Calu3 (cell line): ENCODE results near the gene PDZD2. TPM values are rescaled to one million over a fixed set of nuclear protein-coding genes. Genes with fewer than 3 reads are reported as not detected.

Experiments used
- BruUV-seq: library from RNA; stranded (reverse); fragments of 400-500 nt; replicated peaks from 2 replicates; lab custom pipeline; 2021; lab: Mats Ljungman, UMichigan
- CTCF ChIA-PET: fragments of 300-600 bp; sonication (Branson Sonifier 250); formaldehyde crosslinking; loops from one replicate; lab custom pipeline; 2022; ENCODE audit warnings: antibody characterized with exemption; lab: Charles Lee
- DNase-seq: peaks from one replicate; pipeline ENCODE4 v3.0.0; 2022
- H3K27ac Mint-ChIP-seq: one replicate; pipeline ENCODE4 v1.8.0; 2022; ENCODE audit warnings: mixed read lengths; ENCODE audit not compliant: unreplicated experiment
- H3K27me3 Mint-ChIP-seq: one replicate; pipeline ENCODE4 v1.8.0; 2022; ENCODE audit warnings: mixed read lengths; ENCODE audit not compliant: unreplicated experiment
- H3K36me3 Mint-ChIP-seq: one replicate; pipeline ENCODE4 v1.8.0; 2022; ENCODE audit warnings: mild to moderate bottlenecking, moderate library complexity, mixed read lengths; ENCODE audit not compliant: insufficient read depth, unreplicated experiment
- H3K4me1 Mint-ChIP-seq: one replicate; pipeline ENCODE4 v1.8.0; 2022; ENCODE audit warnings: mild to moderate bottlenecking, low read depth, mixed read lengths; ENCODE audit not compliant: unreplicated experiment
- H3K4me3 Mint-ChIP-seq: one replicate; pipeline ENCODE4 v1.8.0; 2022; ENCODE audit warnings: mild to moderate bottlenecking, low read depth, moderate library complexity, mixed read lengths; ENCODE audit not compliant: unreplicated experiment
- H3K9me3 Mint-ChIP-seq: one replicate; pipeline ENCODE4 v1.8.0; 2022; ENCODE audit warnings: low read depth, mixed read lengths; ENCODE audit not compliant: unreplicated experiment
- CTCF ChIP-seq: fragments of 200-600 bp; IDR thresholded peaks from one replicate; pipeline ENCODE4 v1.8.0; 2022; ENCODE audit warnings: antibody characterized with exemption; ENCODE audit not compliant: unreplicated experiment
- intact Hi-C: fragments of 100-400 bp; cut with micrococcal nuclease; formaldehyde crosslinking; loops from one replicate; pipeline ENCODE4 v1.10.0; 2022; ENCODE audit not compliant: unreplicated experiment
- total RNA-seq: library from RNA; stranded (reverse); gene quantifications from 2 replicates; pipeline ENCODE4 v1.2.3, GENCODE V29; 2022

PDZD2 gene
- total RNA-seq, 1 experiment from 2014 or later = 0.97 TPM

DNA sequence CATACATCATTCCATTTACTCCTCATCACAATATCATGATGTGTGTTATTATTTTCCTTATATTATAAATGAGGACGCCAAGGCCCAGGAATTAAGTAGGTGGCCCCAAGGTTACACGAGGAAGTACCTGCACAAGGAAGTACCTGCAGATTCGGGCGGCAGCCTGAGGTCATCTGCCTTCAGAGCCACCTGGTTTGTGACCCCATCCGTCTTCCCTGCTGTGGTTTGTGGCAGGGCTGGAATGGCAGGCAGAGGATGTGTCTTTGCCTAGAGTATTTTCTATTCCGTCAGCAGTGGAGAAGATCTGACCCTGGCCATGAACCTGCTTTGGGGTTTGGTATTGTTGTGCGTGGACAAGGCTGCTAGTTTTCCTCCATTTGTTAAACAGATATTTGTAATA lies 59.7 kb downstream of the PDZD2 start:
- no peak for DNase-seq
- no peak for TF ChIP-seq CTCF
- no peaks in the 10 kb centered on the region for H3K36me3 Mint-ChIP-seq
- no TSS peak for BruUV-seq
- no peaks in the 10 kb centered on the region for H3K9me3 Mint-ChIP-seq
- peaks cover 50% of the 10 kb centered on the region for H3K27me3 Mint-ChIP-seq
- intact Hi-C loops = no loop called here
- no peak overlapping the region for H3K4me3 Mint-ChIP-seq
- CTCF ChIA-PET = no interaction called here
- H3K4me1 Mint-ChIP-seq = no peaks in the 10 kb centered on the region
- no peak overlapping the region for H3K27ac Mint-ChIP-seq

- intact Hi-C loops = no loop called here
- no TSS peak for BruUV-seq
- Mint-ChIP-seq H3K36me3 (no peaks in the 10 kb centered on the region), H3K27me3 (peaks cover 59% of the 10 kb centered on the region), H3K4me1 (no peaks in the 10 kb centered on the region), H3K4me3 (no peak overlapping the region), H3K27ac (no peak overlapping the region), H3K9me3 (no peaks in the 10 kb centered on the region)
- CTCF ChIA-PET = interaction anchor here (1.0 kb wide), 1 partner anchor 10 kb away, joined by 3 read pairs; no protein-coding TSS in a partner anchor
- no peak for TF ChIP-seq CTCF
- DNase-seq = no peak
These were observed 62.8 kb downstream of the PDZD2 start for GRCh38 chr5:31701642-31702299.

GRCh38 chr5:31702712-31703111 lies 63.8 kb downstream of the PDZD2 start:
- no TSS peak for BruUV-seq
- no peaks in the 10 kb centered on the region for H3K4me1 Mint-ChIP-seq
- DNase-seq = no peak
- H3K4me3 Mint-ChIP-seq = no peak overlapping the region
- CTCF ChIA-PET = interaction anchor here (0.6 to 1.0 kb wide), 2 partner anchors 11 to 510 kb away, joined by 3 to 4 read pairs; no protein-coding TSS in a partner anchor
- TF ChIP-seq CTCF = no peak
- intact Hi-C loops = no loop called here
- no peak overlapping the region for H3K27ac Mint-ChIP-seq
- no peaks in the 10 kb centered on the region for H3K9me3 Mint-ChIP-seq
- H3K36me3 Mint-ChIP-seq = no peaks in the 10 kb centered on the region
- peaks cover 59% of the 10 kb centered on the region for H3K27me3 Mint-ChIP-seq

DNA sequence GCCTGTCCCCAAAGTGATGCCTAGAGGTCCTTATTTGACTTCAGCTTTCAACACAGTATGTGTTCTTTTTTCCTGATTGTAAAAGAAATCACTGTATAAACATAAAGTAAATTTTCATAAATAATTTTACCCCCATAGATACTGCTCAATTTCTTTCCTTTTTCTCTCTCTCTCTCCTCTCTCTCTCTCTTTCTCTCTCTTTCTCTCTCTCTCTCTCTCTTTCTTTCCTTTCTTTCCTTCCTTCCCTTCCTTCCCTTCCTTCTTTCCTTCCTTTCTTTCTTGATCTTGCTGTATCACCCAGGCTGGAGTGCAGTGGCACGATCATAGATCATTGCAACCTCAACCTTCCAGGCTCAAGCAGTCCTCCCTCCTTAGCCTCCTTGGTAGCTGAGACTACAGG lies 64.8 kb downstream of the PDZD2 start:
- intact Hi-C loops = no loop called here

More for the DNA sequence above, 64.8 kb downstream of the PDZD2 start:
- no peaks in the 10 kb centered on the region for H3K9me3 Mint-ChIP-seq
- H3K4me3 Mint-ChIP-seq = no peak overlapping the region
- BruUV-seq = no TSS peak
- TF ChIP-seq CTCF = no peak
- CTCF ChIA-PET = interaction anchor here (0.8 kb wide), 1 partner anchor 61 kb away, joined by 7 read pairs; no protein-coding TSS in a partner anchor
- DNase-seq = no peak
- peaks cover 57% of the 10 kb centered on the region for H3K27me3 Mint-ChIP-seq
- H3K36me3 Mint-ChIP-seq = no peaks in the 10 kb centered on the region
- H3K4me1 Mint-ChIP-seq = no peaks in the 10 kb centered on the region
- no peak overlapping the region for H3K27ac Mint-ChIP-seq
